Sigmoid colon (tissue), 4 donors: ENCODE measurements around the gene ACP2.

Source experiments
- CTCF ChIP-seq, 4 experiments: fragments of 450-650 bp in 3 of 4; fragments of 200-600 bp in 1 of 4; IDR thresholded peaks; one replicate each; pipeline ENCODE4 v1.5.1; 2016 to 2019; ENCODE audit warnings: antibody characterized with exemption in 4 of 4, mild to moderate bottlenecking in 3 of 4, moderate library complexity in 2 of 4
- EP300 ChIP-seq, 4 donors: sonication (generic); formaldehyde crosslinking; IDR thresholded peaks; one replicate each; pipeline ENCODE4 v1.6.1; 2017; ENCODE audit warnings: antibody characterized with exemption in 4 of 4
- POLR2A ChIP-seq, 2 donors: fragments of 450-650 bp; IDR thresholded peaks; one replicate each; pipeline ENCODE4 v1.6.1; 2016; ENCODE audit warnings: antibody characterized with exemption in 2 of 2, mild to moderate bottlenecking in 2 of 2, moderate library complexity in 2 of 2
- POLR2AphosphoS5 ChIP-seq, 4 donors: sonication (generic); formaldehyde crosslinking; IDR thresholded peaks; one replicate each; pipeline ENCODE4 v1.6.1; 2017; ENCODE audit warnings: antibody characterized with exemption in 4 of 4

- TF ChIP-seq POLR2AphosphoS5 (IDR thresholded peaks at IDR 0.05) (no peak), POLR2A (IDR thresholded peaks at IDR 0.05) (no peak), CTCF (IDR thresholded peaks at IDR 0.05) (no peak), EP300 (IDR thresholded peaks at IDR 0.05) (no peak)
Measured at GRCh38 chr11:47296045-47296444, 47.4 kb upstream of the ACP2 start.
